HEK293T (cell line): Measurements from ENCODE around the gene REELD1.

Experiments used
- BHLHE40 ChIP-seq: fragments of 450-650 bp; IDR thresholded peaks from 2 replicates; pipeline ENCODE4 v1.6.1; 2016; ENCODE audit warnings: mild to moderate bottlenecking, moderate library complexity, borderline replicate concordance
- CTBP1 ChIP-seq: fragments of 450-650 bp; IDR thresholded peaks from 2 replicates; pipeline ENCODE4 v1.6.1; 2016; ENCODE audit warnings: borderline replicate concordance
- ELF4 ChIP-seq: fragments of 450-650 bp; IDR thresholded peaks from 2 replicates; pipeline ENCODE4 v1.6.1; 2017; ENCODE audit warnings: antibody characterized with exemption
- FOXA1 ChIP-seq: fragments of 450-650 bp; IDR thresholded peaks from 2 replicates; pipeline ENCODE4 v1.6.1; 2016; ENCODE audit warnings: mild to moderate bottlenecking
- FOXK2 ChIP-seq: fragments of 450-650 bp; IDR thresholded peaks from 2 replicates; pipeline ENCODE4 v1.6.1; 2016; ENCODE audit warnings: mild to moderate bottlenecking
- PKNOX1 ChIP-seq: fragments of 450-650 bp; IDR thresholded peaks from 2 replicates; pipeline ENCODE4 v1.6.1; 2016
- SP1 ChIP-seq: fragments of 450-650 bp; IDR thresholded peaks from 2 replicates; pipeline ENCODE4 v1.6.1; 2017
- SUZ12 ChIP-seq: fragments of 450-650 bp; IDR thresholded peaks from 2 replicates; pipeline ENCODE4 v1.6.1; 2016; ENCODE audit warnings: mild to moderate bottlenecking
- TARDBP ChIP-seq: fragments of 450-650 bp; IDR thresholded peaks from 2 replicates; pipeline ENCODE4 v1.6.1; 2016

DNA sequence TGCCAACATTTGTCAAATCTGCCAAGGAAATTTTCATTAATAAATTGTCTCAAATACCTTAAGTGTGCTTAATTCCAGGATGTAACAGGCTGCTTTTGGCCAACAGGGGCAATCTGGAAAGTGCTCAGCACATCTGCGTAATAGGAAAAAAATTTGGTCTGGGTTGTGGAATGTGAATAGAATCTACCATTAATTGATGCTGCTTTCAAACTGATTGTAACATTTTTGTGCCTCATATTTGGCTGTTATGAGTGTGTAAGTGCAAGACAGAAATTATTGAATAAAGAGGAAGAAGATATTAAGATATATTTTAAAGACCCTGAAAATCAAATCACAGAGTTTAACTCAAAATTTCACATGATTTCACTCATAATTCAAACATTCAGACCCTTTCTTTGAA, 41.1 kb downstream of the REELD1 start:
- TF ChIP-seq TARDBP: no peak
- no peak for TF ChIP-seq CTBP1
- no peak for TF ChIP-seq PKNOX1
- TF ChIP-seq SP1: no peak
- no peak for TF ChIP-seq SUZ12
- TF ChIP-seq FOXK2: no peak
- no peak for TF ChIP-seq ELF4
- TF ChIP-seq BHLHE40: no peak
- no peak for TF ChIP-seq FOXA1
